NOMO-1 (cell line): ENCODE measurements around the gene PTPRN2.

Experiments
- DNase-seq, 2 experiments: peaks; one replicate each; lab custom pipeline; 2025; ENCODE audit not compliant: unreplicated experiment in 2 of 2; lab: John Stamatoyannopoulos, UW

PTPRN2 gene

GRCh38 chr7:157590526-157590925, 997.1 kb downstream of the PTPRN2 start:
- no peak for DNase-seq

GRCh38 chr7:157589680-157590079, 997.9 kb downstream of the PTPRN2 start:
- no peak for DNase-seq

GRCh38 chr7:157587805-157588560, 999.6 kb downstream of the PTPRN2 start:
- no peak for DNase-seq

- DNase-seq = no peak
Observed at GRCh38 chr7:157587051-157587804, 1000.4 kb downstream of the PTPRN2 start.

GRCh38 chr7:157586426-157586955, 1001.1 kb downstream of the PTPRN2 start:
- no peak for DNase-seq

- peak; percentile 3 to 8 for DNase-seq
Observed at GRCh38 chr7:157585113-157585861, 1002.3 kb downstream of the PTPRN2 start.

- no peak for DNase-seq
Observed at GRCh38 chr7:157584420-157584819, 1003.2 kb downstream of the PTPRN2 start.

GRCh38 chr7:157581740-157582139, 1005.9 kb downstream of the PTPRN2 start:
- no peak for DNase-seq

GRCh38 chr7:157580324-157580723, 1007.3 kb downstream of the PTPRN2 start:
- no peak for DNase-seq

GRCh38 chr7:157579425-157579824, 1008.2 kb downstream of the PTPRN2 start:
- no peak for DNase-seq

- no peak for DNase-seq
Observed at GRCh38 chr7:157577796-157578339, 1009.8 kb downstream of the PTPRN2 start.

GRCh38 chr7:157577061-157577460, 1010.6 kb downstream of the PTPRN2 start:
- DNase-seq = peak; percentile 1 to 17

- peak; percentile 59 to 74 for DNase-seq
Observed at GRCh38 chr7:157576415-157576814, 1011.2 kb downstream of the PTPRN2 start.

GRCh38 chr7:157575777-157576176, 1011.8 kb downstream of the PTPRN2 start:
- no peak for DNase-seq

- no peak for DNase-seq
Observed at GRCh38 chr7:157574914-157575586, 1012.6 kb downstream of the PTPRN2 start.

- no peak for DNase-seq
Observed at GRCh38 chr7:157574120-157574825, 1013.4 kb downstream of the PTPRN2 start.

- DNase-seq = no peak
Observed at GRCh38 chr7:157573244-157573643, 1014.4 kb downstream of the PTPRN2 start.

- no peak for DNase-seq
Observed at GRCh38 chr7:157572622-157573021, 1015.0 kb downstream of the PTPRN2 start.

- peak; percentile 9 to 33 for DNase-seq
Observed at GRCh38 chr7:157570531-157571200, 1017.0 kb downstream of the PTPRN2 start.
